Spinal cord (tissue), 10 donors: ENCODE data around the gene LTB4R. TPM values are rescaled to one million over a fixed set of nuclear protein-coding genes. Genes with fewer than 3 reads are reported as not detected.

Source experiments
- DNase-seq, 6 donors: peaks; one replicate each; pipeline versions ENCODE4 v3.0.0 to v3.0.0-alpha.2; 2013 to 2015; ENCODE audit warnings: low spot score in 6 of 6, low read depth in 4 of 6
- H3K27ac ChIP-seq: one replicate; pipeline ENCODE4 v1.5.1; 2013; ENCODE audit warnings: low read depth, low read length, control low read depth
- H3K27me3 ChIP-seq: one replicate; pipeline ENCODE4 v1.6.1; 2013; ENCODE audit warnings: low read length; ENCODE audit not compliant: control insufficient read depth, insufficient read depth
- H3K36me3 ChIP-seq: one replicate; pipeline ENCODE4 v1.6.1; 2013; ENCODE audit warnings: low read length; ENCODE audit not compliant: control insufficient read depth, insufficient read depth
- H3K4me1 ChIP-seq: one replicate; pipeline ENCODE4 v1.6.1; 2013; ENCODE audit warnings: low read length; ENCODE audit not compliant: control insufficient read depth, insufficient read depth
- H3K4me3 ChIP-seq: one replicate; pipeline ENCODE4 v1.5.1; 2013; ENCODE audit warnings: low read depth, low read length, control low read depth
- H3K9me3 ChIP-seq: one replicate; pipeline ENCODE4 v1.6.1; 2013; ENCODE audit warnings: low read length; ENCODE audit not compliant: control insufficient read depth, insufficient read depth
- WGBS: methylation state at CpG from one replicate; pipeline ENCODE4 v1.1.5; 2013; ENCODE audit warnings: missing lambda C conversion rate; ENCODE audit not compliant: insufficient coverage; 5-methylcytosine and 5-hydroxymethylcytosine counted together
- polyA plus RNA-seq, 2 donors: library from polyadenylated mRNA; unstranded; fragments of 120-200 nt; gene quantifications; one replicate each; pipeline ENCODE4 v1.2.1, GENCODE V29; 2013; ENCODE audit not compliant: insufficient read length in 2 of 2
- total RNA-seq, 2 donors: library from RNA; depleted of rRNA in 1 of 2; stranded (reverse); fragments of 120-200 nt in 1 of 2; fragments of >200 nt in 1 of 2; gene quantifications; one replicate each; pipeline versions ENCODE4 v1.2.3 to v1.2.4, GENCODE V29; 2013 to 2014
- donor health status: healthy.

The LTB4R gene
- total and polyA plus RNA-seq, 4 donors = 2.7 to 6.2 (median 3.3) TPM

- DNase-seq = peak; percentile 75 to 96 (median 82)
- Histone ChIP-seq H3K4me3 (peak within 1 kb of the TSS; percentile 71), H3K36me3 (peaks cover 47% of the 10 kb centered on the region), H3K27me3 (no peaks in the 10 kb centered on the region), H3K9me3 (no peaks in the 10 kb centered on the region), H3K4me1 (peaks cover 18% of the 10 kb centered on the region), H3K27ac (peak within 1 kb of the TSS; percentile 62)
- under 1% methylated on average over 75 of the region's 75 CpGs for WGBS
These were observed 11.8 kb upstream of the LTB4R start, which contains the start of the genes DHRS1 and NOP9 for GRCh38 chr14:24299255-24300191. Gene DHRS1, minus strand, starts transcription at chr14:24299780. Its CDS starts 674 bp downstream, at chr14:24299106. Gene NOP9, plus strand, starts transcription at chr14:24299850. Its CDS starts 105 bp downstream, at chr14:24299955.

GRCh38 chr14:24300326-24300980, 10.8 kb upstream of the LTB4R start:
- no peak for DNase-seq
- H3K4me3 ChIP-seq = peak overlapping the region; percentile 71
- H3K4me1 ChIP-seq = peaks cover 18% of the 10 kb centered on the region
- 33% methylated on average over 14 of the region's 16 CpGs for WGBS
- H3K27me3 ChIP-seq = no peaks in the 10 kb centered on the region
- H3K9me3 ChIP-seq = no peaks in the 10 kb centered on the region
- peaks cover 54% of the 10 kb centered on the region for H3K36me3 ChIP-seq
- H3K27ac ChIP-seq = no peak overlapping the region

GRCh38 chr14:24304019-24304387, 7.3 kb upstream of the LTB4R start:
- no peak overlapping the region for H3K27ac ChIP-seq
- WGBS = 100% methylated on average over 11 of the region's 11 CpGs
- peaks cover 64% of the 10 kb centered on the region for H3K36me3 ChIP-seq
- H3K4me1 ChIP-seq = peaks cover 16% of the 10 kb centered on the region
- H3K27me3 ChIP-seq = no peaks in the 10 kb centered on the region
- H3K4me3 ChIP-seq = no peak overlapping the region
- H3K9me3 ChIP-seq = no peaks in the 10 kb centered on the region
- no peak for DNase-seq

- no peak for DNase-seq
- 80% methylated on average over 10 of the region's 11 CpGs for WGBS
- H3K4me1 ChIP-seq = peaks cover 25% of the 10 kb centered on the region
- peaks cover 69% of the 10 kb centered on the region for H3K36me3 ChIP-seq
- H3K4me3 ChIP-seq = no peak overlapping the region
- H3K9me3 ChIP-seq = no peaks in the 10 kb centered on the region
- H3K27ac ChIP-seq = no peak overlapping the region
- H3K27me3 ChIP-seq = no peaks in the 10 kb centered on the region
These were observed 4.1 kb upstream of the LTB4R start for GRCh38 chr14:24307156-24307574.

GRCh38 chr14:24307575-24308341, 3.5 kb upstream of the LTB4R start, which contains the start of gene CIDEB:
Gene CIDEB, minus strand, starts transcription at chr14:24307977. Its CDS starts 119 bp downstream, at chr14:24307858.
- no peak within 1 kb of the TSS for H3K4me3 ChIP-seq
- H3K9me3 ChIP-seq = no peaks in the 10 kb centered on the region
- peaks cover 64% of the 10 kb centered on the region for H3K36me3 ChIP-seq
- no peaks in the 10 kb centered on the region for H3K27me3 ChIP-seq
- no peak within 1 kb of the TSS for H3K27ac ChIP-seq
- H3K4me1 ChIP-seq = peaks cover 27% of the 10 kb centered on the region
- whole genome bisulfite sequencing = 59% methylated on average over 6 of the region's 6 CpGs
- DNase-seq = peak in 3 of 6 donors; percentile 48 to 82 (median 78)

GRCh38 chr14:24308342-24309124, 2.8 kb upstream of the LTB4R start:
- no peak overlapping the region for H3K4me3 ChIP-seq
- no peak overlapping the region for H3K27ac ChIP-seq
- H3K36me3 ChIP-seq = peaks cover 56% of the 10 kb centered on the region
- 95% methylated on average over 6 of the region's 7 CpGs for WGBS
- no peaks in the 10 kb centered on the region for H3K9me3 ChIP-seq
- DNase-seq = no peak
- H3K27me3 ChIP-seq = no peaks in the 10 kb centered on the region
- peaks cover 34% of the 10 kb centered on the region for H3K4me1 ChIP-seq

GRCh38 chr14:24309538-24310264, 1.6 kb upstream of the LTB4R start, which contains the start of gene LTB4R2:
Gene LTB4R2, plus strand, starts transcription at chr14:24310140. Its CDS starts 525 bp downstream, at chr14:24310665.
- no peaks in the 10 kb centered on the region for H3K27me3 ChIP-seq
- H3K9me3 ChIP-seq = no peaks in the 10 kb centered on the region
- WGBS = 96% methylated on average over 3 of the region's 5 CpGs
- DNase-seq = no peak
- peak within 1 kb of the TSS; percentile 13 for H3K4me3 ChIP-seq
- peaks cover 44% of the 10 kb centered on the region for H3K36me3 ChIP-seq
- H3K4me1 ChIP-seq = peaks cover 35% of the 10 kb centered on the region
- no peak within 1 kb of the TSS for H3K27ac ChIP-seq

- no peak for DNase-seq
- WGBS = 19% methylated on average over 4 of the region's 5 CpGs
- peaks cover 39% of the 10 kb centered on the region for H3K36me3 ChIP-seq
- H3K9me3 ChIP-seq = no peaks in the 10 kb centered on the region
- H3K27ac ChIP-seq = no peak overlapping the region
- H3K27me3 ChIP-seq = peaks cover 3% of the 10 kb centered on the region
- peaks cover 37% of the 10 kb centered on the region for H3K4me1 ChIP-seq
- peak overlapping the region; percentile 13 for H3K4me3 ChIP-seq
These were observed 1.0 kb upstream of the LTB4R start for GRCh38 chr14:24310265-24310645.
